Hindlimb muscle (tissue), 1 donor: Measurements from ENCODE around the gene SYNM. TPM values are rescaled to one million over a fixed set of nuclear protein-coding genes. Genes with fewer than 3 reads are reported as not detected.

Source experiments
- DNase-seq: peaks from one replicate; pipeline ENCODE4 v3.0.0-alpha.2; 2013
- polyA plus RNA-seq: library from polyadenylated mRNA; unstranded; fragments of 120-200 nt; gene quantifications from one replicate; pipeline ENCODE4 v1.2.1, GENCODE V29; 2013; ENCODE audit not compliant: insufficient read length

The SYNM gene
- polyA plus RNA-seq, 1 donor = 79.5 TPM

GRCh38 chr15:99086327-99086667 lies 18.6 kb upstream of the SYNM start:
- no peak for DNase-seq

GRCh38 chr15:99087405-99087943 lies 17.4 kb upstream of the SYNM start:
- no peak for DNase-seq

- no peak for DNase-seq
These were observed 14.7 kb upstream of the SYNM start for GRCh38 chr15:99090011-99090699.

GRCh38 chr15:99090938-99091337 lies 13.9 kb upstream of the SYNM start:
- DNase-seq = no peak

GRCh38 chr15:99092554-99093172 lies 12.2 kb upstream of the SYNM start:
- no peak for DNase-seq

- DNase-seq = no peak
These were observed 9.3 kb upstream of the SYNM start for GRCh38 chr15:99095626-99096025.

- DNase-seq = no peak
These were observed 8.5 kb upstream of the SYNM start for GRCh38 chr15:99096173-99096893.

- no peak for DNase-seq
These were observed 7.9 kb upstream of the SYNM start for GRCh38 chr15:99096894-99097426.

GRCh38 chr15:99097441-99098410 lies 7.2 kb upstream of the SYNM start:
- DNase-seq = no peak

GRCh38 chr15:99098426-99098825 lies 6.5 kb upstream of the SYNM start:
- DNase-seq = no peak

GRCh38 chr15:99098991-99099390 lies 5.9 kb upstream of the SYNM start:
- no peak for DNase-seq

- DNase-seq = no peak
These were observed 5.2 kb upstream of the SYNM start for GRCh38 chr15:99099661-99100060.

GRCh38 chr15:99100245-99101173 lies 4.4 kb upstream of the SYNM start:
- peak; percentile 76 for DNase-seq

GRCh38 chr15:99101501-99101900 lies 3.4 kb upstream of the SYNM start:
- DNase-seq = no peak

GRCh38 chr15:99102332-99103235 lies 2.3 kb upstream of the SYNM start:
- DNase-seq = no peak

GRCh38 chr15:99103279-99103678 lies 1.6 kb upstream of the SYNM start:
- DNase-seq = no peak

GRCh38 chr15:99105514-99106341 lies 848 bp downstream of the SYNM start:
- peak; percentile 74 for DNase-seq

GRCh38 chr15:99106417-99107220 lies 1.7 kb downstream of the SYNM start:
- DNase-seq = no peak
